A673 (cell line): ENCODE results near the gene EMP2. TPM values are rescaled to one million over a fixed set of nuclear protein-coding genes. Genes with fewer than 3 reads are reported as not detected.

ENCODE experiments used
- BruUV-seq: library from RNA; stranded (reverse); fragments of 400-500 nt; replicated peaks from 2 replicates; lab custom pipeline; 2021; lab: Mats Ljungman, UMichigan
- CTCF ChIA-PET: fragments of 300-600 bp; sonication (Branson Sonifier 250); formaldehyde crosslinking; loops from one replicate; lab custom pipeline; 2022; ENCODE audit warnings: antibody characterized with exemption; lab: Charles Lee
- POLR2A ChIA-PET: fragments of 300-600 bp; sonication (Branson Sonifier 250); formaldehyde crosslinking; loops from one replicate; lab custom pipeline; 2022; ENCODE audit warnings: antibody characterized with exemption; ENCODE audit not compliant: low non-redundant PET; lab: Charles Lee
- DNase-seq: peaks from one replicate; pipeline ENCODE4 v3.0.0-alpha.2; 2015; ENCODE audit warnings: low spot score
- H3K27ac ChIP-seq: fragments of 200-600 bp; sonication (generic); 2 replicates; pipeline ENCODE4 v1.5.1; 2016; ENCODE audit warnings: mixed run types, low read depth, mild to moderate bottlenecking, mixed read lengths, antibody characterized with exemption, low read length; ENCODE audit not compliant: poor library complexity, severe bottlenecking
- H3K27me3 ChIP-seq: fragments of 200-600 bp; sonication (generic); replicated peaks from 2 replicates; pipeline ENCODE4 v1.6.1; 2017; ENCODE audit warnings: mixed run types, low read depth, mild to moderate bottlenecking, mixed read lengths, antibody characterized with exemption, low read length; ENCODE audit not compliant: insufficient read depth, poor library complexity
- H3K36me3 ChIP-seq: fragments of 200-600 bp; sonication (generic); 2 replicates; pipeline ENCODE4 v1.6.1; 2016; ENCODE audit warnings: mixed run types, mild to moderate bottlenecking, mixed read lengths, antibody characterized with exemption, low read length; ENCODE audit not compliant: insufficient read depth, poor library complexity, severe bottlenecking
- H3K4me1 ChIP-seq: fragments of 200-600 bp; sonication (generic); 2 replicates; pipeline ENCODE4 v1.6.1; 2017; ENCODE audit warnings: mixed run types, mild to moderate bottlenecking, mixed read lengths, antibody characterized with exemption, low read length; ENCODE audit not compliant: insufficient read depth, poor library complexity, severe bottlenecking
- H3K4me3 ChIP-seq: fragments of 200-600 bp; sonication (generic); 2 replicates; pipeline ENCODE4 v1.5.1; 2016; ENCODE audit warnings: low read depth, mixed run types, mild to moderate bottlenecking, mixed read lengths, low read length; ENCODE audit not compliant: poor library complexity, severe bottlenecking
- H3K9me3 ChIP-seq: fragments of 200-600 bp; sonication (generic); 2 replicates; pipeline ENCODE4 v1.6.1; 2016; ENCODE audit warnings: mixed run types, low read depth, mild to moderate bottlenecking, mixed read lengths, antibody characterized with exemption, low read length; ENCODE audit not compliant: poor library complexity, severe bottlenecking
- EZH2 ChIP-seq: fragments of 200-600 bp; sonication (generic); IDR thresholded peaks from 2 replicates; pipeline ENCODE4 v1.6.1; 2017; ENCODE audit warnings: borderline replicate concordance, low read depth, mild to moderate bottlenecking, mixed read lengths, antibody characterized with exemption, low read length; ENCODE audit not compliant: poor library complexity, severe bottlenecking
- intact Hi-C: fragments of 100-400 bp; cut with micrococcal nuclease; formaldehyde crosslinking; loops from one replicate; pipeline ENCODE4 v1.10.0; 2022; ENCODE audit not compliant: unreplicated experiment
- total RNA-seq: library from RNA; stranded (reverse); gene quantifications from 2 replicates; pipeline ENCODE4 v1.2.3, GENCODE V29; 2021
- TF ChIP-seq, protein P1 (sequence below): fragments of 300-800, 200-600 bp; sonication (generic); conservative IDR thresholded peaks from 2 replicates; pipeline ENCODE4 v1.5.1; 2017; ENCODE audit warnings: low read depth, mild to moderate bottlenecking, antibody characterized with exemption, low read length, moderate library complexity, mixed read lengths

Gene EMP2
- total RNA-seq, 1 experiment from 2014 or later = 12.9 TPM

GRCh38 chr16:10594312-10594950 lies 14.0 kb upstream of the EMP2 start:
- Histone ChIP-seq H3K9me3 (no peaks in the 10 kb centered on the region), H3K27me3 (no peaks in the 10 kb centered on the region), H3K36me3 (no peaks in the 10 kb centered on the region), H3K4me3 (no peak overlapping the region), H3K27ac (no peak overlapping the region), H3K4me1 (no peaks in the 10 kb centered on the region)
- ChIA-PET POLR2A (no interaction called here), CTCF (no interaction called here)
- no TSS peak for BruUV-seq
- TF ChIP-seq EZH2 = no peak
- TF ChIP-seq, protein P1, sequence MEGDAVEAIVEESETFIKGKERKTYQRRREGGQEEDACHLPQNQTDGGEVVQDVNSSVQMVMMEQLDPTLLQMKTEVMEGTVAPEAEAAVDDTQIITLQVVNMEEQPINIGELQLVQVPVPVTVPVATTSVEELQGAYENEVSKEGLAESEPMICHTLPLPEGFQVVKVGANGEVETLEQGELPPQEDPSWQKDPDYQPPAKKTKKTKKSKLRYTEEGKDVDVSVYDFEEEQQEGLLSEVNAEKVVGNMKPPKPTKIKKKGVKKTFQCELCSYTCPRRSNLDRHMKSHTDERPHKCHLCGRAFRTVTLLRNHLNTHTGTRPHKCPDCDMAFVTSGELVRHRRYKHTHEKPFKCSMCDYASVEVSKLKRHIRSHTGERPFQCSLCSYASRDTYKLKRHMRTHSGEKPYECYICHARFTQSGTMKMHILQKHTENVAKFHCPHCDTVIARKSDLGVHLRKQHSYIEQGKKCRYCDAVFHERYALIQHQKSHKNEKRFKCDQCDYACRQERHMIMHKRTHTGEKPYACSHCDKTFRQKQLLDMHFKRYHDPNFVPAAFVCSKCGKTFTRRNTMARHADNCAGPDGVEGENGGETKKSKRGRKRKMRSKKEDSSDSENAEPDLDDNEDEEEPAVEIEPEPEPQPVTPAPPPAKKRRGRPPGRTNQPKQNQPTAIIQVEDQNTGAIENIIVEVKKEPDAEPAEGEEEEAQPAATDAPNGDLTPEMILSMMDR = no peak
- intact Hi-C loops = no loop called here
- no peak for DNase-seq

- POLR2A ChIA-PET = no interaction called here
- H3K9me3 ChIP-seq = no peaks in the 10 kb centered on the region
- H3K27ac ChIP-seq = no peak overlapping the region
- H3K4me1 ChIP-seq = no peaks in the 10 kb centered on the region
- CTCF ChIA-PET = no interaction called here
- no peaks in the 10 kb centered on the region for H3K36me3 ChIP-seq
- no peak overlapping the region for H3K4me3 ChIP-seq
- H3K27me3 ChIP-seq = no peaks in the 10 kb centered on the region
- TF ChIP-seq, protein P1 = no peak
- no peak for TF ChIP-seq EZH2
- BruUV-seq = no TSS peak
- intact Hi-C loops = no loop called here
- DNase-seq = no peak
Observed at GRCh38 chr16:10592611-10593010, 12.2 kb upstream of the EMP2 start.

DNA sequence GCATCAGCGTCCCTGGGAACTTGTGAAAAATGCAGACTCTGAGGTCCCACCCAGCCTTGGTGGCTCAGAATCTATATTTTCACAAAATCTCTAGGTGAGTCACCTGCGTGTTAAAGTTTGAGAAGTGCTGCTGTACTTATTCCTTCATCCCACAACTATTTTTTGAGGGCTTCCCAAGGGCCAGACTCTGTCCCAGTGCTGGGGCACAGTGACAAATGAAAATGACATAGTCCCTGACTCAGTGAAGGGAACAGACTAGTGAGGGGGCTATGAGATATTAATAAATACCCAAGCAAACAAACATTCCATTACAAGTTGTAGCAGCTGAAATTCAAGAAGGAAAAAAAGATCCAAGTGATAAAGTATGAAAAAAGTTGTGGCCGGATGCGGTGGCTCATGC lies 9.9 kb upstream of the EMP2 start:
- H3K27me3 ChIP-seq = no peaks in the 10 kb centered on the region
- no peaks in the 10 kb centered on the region for H3K4me1 ChIP-seq
- no peak overlapping the region for H3K4me3 ChIP-seq
- H3K9me3 ChIP-seq = no peaks in the 10 kb centered on the region
- POLR2A ChIA-PET = no interaction called here
- H3K36me3 ChIP-seq = no peaks in the 10 kb centered on the region
- CTCF ChIA-PET = no interaction called here
- no peak for DNase-seq
- intact Hi-C loops = no loop called here
- no TSS peak for BruUV-seq
- no peak overlapping the region for H3K27ac ChIP-seq
- TF ChIP-seq, protein P1 = no peak
- no peak for TF ChIP-seq EZH2
